Progenitor cell of endocrine pancreas (in vitro differentiated cells): ENCODE results near the gene PSMD5. TPM values are rescaled to one million over a fixed set of nuclear protein-coding genes. Genes with fewer than 3 reads are reported as not detected.

Experiments used
- DNase-seq: peaks from one replicate; pipeline ENCODE4 v3.0.0; 2021; ENCODE audit warnings: low spot score; ENCODE audit not compliant: unreplicated experiment
- H3K27ac Mint-ChIP-seq: 2 replicates; pipeline ENCODE4 v1.8.0; 2021; ENCODE audit warnings: mild to moderate bottlenecking, moderate library complexity, mixed read lengths
- H3K27me3 Mint-ChIP-seq: 2 replicates; pipeline ENCODE4 v1.8.0; 2021; ENCODE audit warnings: mixed read lengths
- H3K36me3 Mint-ChIP-seq: 2 replicates; pipeline ENCODE4 v1.8.0; 2022; ENCODE audit warnings: mixed read lengths; ENCODE audit not compliant: insufficient read depth
- H3K4me1 Mint-ChIP-seq: 2 replicates; pipeline ENCODE4 v1.8.0; 2021; ENCODE audit warnings: low read depth, mixed read lengths
- H3K4me3 Mint-ChIP-seq: 2 replicates; pipeline ENCODE4 v1.8.0; 2021; ENCODE audit warnings: low read depth, mild to moderate bottlenecking, moderate library complexity, mixed read lengths
- H3K9me3 Mint-ChIP-seq: 2 replicates; pipeline ENCODE4 v1.8.0; 2021; ENCODE audit warnings: low read depth, mixed read lengths
- CTCF ChIP-seq: fragments of 200-600 bp; sonication (generic); IDR thresholded peaks from one replicate; pipeline ENCODE4 v1.5.0; 2021; ENCODE audit warnings: antibody characterized with exemption, mild to moderate bottlenecking; ENCODE audit not compliant: unreplicated experiment
- total RNA-seq: library from RNA; stranded (reverse); gene quantifications from 2 replicates; pipeline ENCODE4 v1.2.1, GENCODE V29; 2021

The PSMD5 gene
- total RNA-seq, 1 donor from 2014 or later = 50.1 TPM

- H3K27ac Mint-ChIP-seq = peak overlapping the region; percentile 64
- peaks cover 5% of the 10 kb centered on the region for H3K36me3 Mint-ChIP-seq
- no peaks in the 10 kb centered on the region for H3K27me3 Mint-ChIP-seq
- no peak for TF ChIP-seq CTCF
- H3K4me1 Mint-ChIP-seq = peaks cover 2% of the 10 kb centered on the region
- H3K4me3 Mint-ChIP-seq = no peak overlapping the region
- no peak for DNase-seq
- H3K9me3 Mint-ChIP-seq = no peaks in the 10 kb centered on the region
These were observed 17.4 kb upstream of the PSMD5 start for GRCh38 chr9:120860083-120860482.

GRCh38 chr9:120859361-120859760, 16.6 kb upstream of the PSMD5 start:
- H3K36me3 Mint-ChIP-seq = peaks cover 5% of the 10 kb centered on the region
- no peak overlapping the region for H3K27ac Mint-ChIP-seq
- no peaks in the 10 kb centered on the region for H3K27me3 Mint-ChIP-seq
- peaks cover 2% of the 10 kb centered on the region for H3K4me1 Mint-ChIP-seq
- DNase-seq = no peak
- no peak overlapping the region for H3K4me3 Mint-ChIP-seq
- no peaks in the 10 kb centered on the region for H3K9me3 Mint-ChIP-seq
- no peak for TF ChIP-seq CTCF

DNA sequence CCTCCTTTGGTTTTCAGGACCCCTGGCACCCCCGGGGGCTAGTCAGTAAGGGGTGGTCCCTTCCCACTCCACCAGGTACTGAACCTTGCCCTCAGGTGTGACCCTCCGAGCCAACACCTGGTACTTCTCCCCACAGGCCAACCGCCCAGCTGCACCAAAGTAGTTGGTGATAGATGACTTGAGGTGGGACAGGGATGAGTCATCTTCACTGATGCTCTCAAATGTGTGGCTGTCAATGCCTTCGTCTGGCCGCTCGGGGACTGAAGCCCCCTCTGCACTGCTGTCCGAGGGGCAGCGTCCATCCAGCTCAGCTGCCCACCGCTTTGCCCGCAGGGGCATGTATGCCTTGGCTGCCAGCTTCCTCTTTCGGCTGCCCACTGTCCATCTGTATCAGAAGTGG, 15.2 kb upstream of the PSMD5 start:
- DNase-seq = no peak
- H3K4me1 Mint-ChIP-seq = peaks cover 2% of the 10 kb centered on the region
- H3K27me3 Mint-ChIP-seq = no peaks in the 10 kb centered on the region
- H3K27ac Mint-ChIP-seq = peak overlapping the region; percentile 13
- H3K9me3 Mint-ChIP-seq = no peaks in the 10 kb centered on the region
- H3K4me3 Mint-ChIP-seq = no peak overlapping the region
- no peak for TF ChIP-seq CTCF
- H3K36me3 Mint-ChIP-seq = peaks cover 5% of the 10 kb centered on the region

GRCh38 chr9:120857481-120857880, 14.8 kb upstream of the PSMD5 start:
- no peak for DNase-seq
- Mint-ChIP-seq H3K4me1 (peaks cover 2% of the 10 kb centered on the region), H3K9me3 (no peaks in the 10 kb centered on the region), H3K27ac (peak overlapping the region; percentile 49), H3K36me3 (peaks cover 5% of the 10 kb centered on the region), H3K4me3 (no peak overlapping the region), H3K27me3 (no peaks in the 10 kb centered on the region)
- no peak for TF ChIP-seq CTCF

- Mint-ChIP-seq H3K4me3 (no peak overlapping the region), H3K27ac (no peak overlapping the region), H3K36me3 (peaks cover 4% of the 10 kb centered on the region), H3K9me3 (no peaks in the 10 kb centered on the region), H3K4me1 (peaks cover 2% of the 10 kb centered on the region), H3K27me3 (no peaks in the 10 kb centered on the region)
- TF ChIP-seq CTCF = no peak
- no peak for DNase-seq
These were observed 14.0 kb upstream of the PSMD5 start for GRCh38 chr9:120856700-120857099.
